ENCODE results near the gene LONP2. TPM values are rescaled to one million over a fixed set of nuclear protein-coding genes. Genes with fewer than 3 reads are reported as not detected.

LONP2 gene
- total and polyA plus RNA-seq, 9 donors: 30.0 to 101 (median 75.7) TPM

- Histone ChIP-seq H3K27me3 (no peaks in the 10 kb centered on the region), H3K27ac (no peak overlapping the region), H3K4me1 (ENCODE audit: insufficient read depth) (peaks cover 13% of the 10 kb centered on the region), H3K9me3 (no peaks in the 10 kb centered on the region), H3K4me3 (no peak overlapping the region), H3K36me3 (no peaks in the 10 kb centered on the region)
- DNase-seq: no peak
- WGBS, 3 donors: 91 to 95% (median 93%) methylated on average over 12 of the region's 12 CpGs
- intact Hi-C loops (cut with DNase I): loop anchor here in 1 of 4 donors (10.0 kb wide), 1 partner anchor 173 kb away; no protein-coding TSS in a partner anchor
- TF ChIP-seq EP300 (IDR thresholded peaks at IDR 0.05) (no peak), CTCF (IDR thresholded peaks at IDR 0.05) (no peak), POLR2A (IDR thresholded peaks at IDR 0.05) (no peak)
Observed at GRCh38 chr16:48361540-48362144, 117.5 kb downstream of the LONP2 start.

GRCh38 chr16:48365025-48365600 is 121.0 kb downstream of the LONP2 start:
- Histone ChIP-seq H3K27ac (peak overlapping the region; percentile 6 to 46), H3K4me3 (peak overlapping the region; percentile 51), H3K4me1 (ENCODE audit: insufficient read depth) (peaks cover 17% of the 10 kb centered on the region), H3K9me3 (no peaks in the 10 kb centered on the region), H3K27me3 (no peaks in the 10 kb centered on the region), H3K36me3 (no peaks in the 10 kb centered on the region)
- TF ChIP-seq CTCF (IDR thresholded peaks at IDR 0.05) (no peak), POLR2A (IDR thresholded peaks at IDR 0.05) (no peak), EP300 (IDR thresholded peaks at IDR 0.05) (no peak)
- WGBS, 3 donors: 47 to 60% (median 60%) methylated on average over 15 of the region's 15 CpGs
- no peak for DNase-seq
- intact Hi-C loops (cut with DNase I): loop anchor here in 1 of 4 donors (10.0 kb wide), 1 partner anchor 170 kb away; no protein-coding TSS in a partner anchor

- peaks cover 17% of the 10 kb centered on the region for H3K4me1 ChIP-seq (ENCODE audit: insufficient read depth)
- intact Hi-C loops (cut with DNase I): loop anchor here in 1 of 4 donors (10.0 kb wide), 1 partner anchor 169 kb away; no protein-coding TSS in a partner anchor
- H3K4me3 ChIP-seq: peak overlapping the region; percentile 51
- H3K27me3 ChIP-seq: no peaks in the 10 kb centered on the region
- H3K36me3 ChIP-seq: no peaks in the 10 kb centered on the region
- no peaks in the 10 kb centered on the region for H3K9me3 ChIP-seq
- WGBS, 3 donors: 2 to 4% (median 3%) methylated on average over 33 of the region's 33 CpGs
- peak overlapping the region; percentile 6 to 46 for H3K27ac ChIP-seq
- peak; percentile 80 to 89 (median 85) for DNase-seq
- no peak for TF ChIP-seq EP300 (IDR thresholded peaks at IDR 0.05)
- no peak for TF ChIP-seq CTCF (IDR thresholded peaks at IDR 0.05)
- peak; percentile 32 for TF ChIP-seq POLR2A (IDR thresholded peaks at IDR 0.05)
Observed at GRCh38 chr16:48365601-48366164, 121.6 kb downstream of the LONP2 start.

GRCh38 chr16:48366165-48367093 is 122.3 kb downstream of the LONP2 start:
- H3K4me1 ChIP-seq (ENCODE audit: insufficient read depth): peaks cover 17% of the 10 kb centered on the region
- WGBS, 3 donors: 16 to 20% (median 17%) methylated on average over 21 of the region's 21 CpGs
- peak in 1 of 5 donors; percentile 56 for DNase-seq

More at GRCh38 chr16:48366165-48367093, 122.3 kb downstream of the LONP2 start:
- peak overlapping the region; percentile 51 for H3K4me3 ChIP-seq
- no peaks in the 10 kb centered on the region for H3K36me3 ChIP-seq
- intact Hi-C loops (cut with DNase I): loop anchor here in 1 of 4 donors (10.0 kb wide), 1 partner anchor 168 kb away; no protein-coding TSS in a partner anchor
- H3K27ac ChIP-seq: peak overlapping the region; percentile 6 to 46
- no peaks in the 10 kb centered on the region for H3K9me3 ChIP-seq
- H3K27me3 ChIP-seq: no peaks in the 10 kb centered on the region
- no peak for TF ChIP-seq EP300 (IDR thresholded peaks at IDR 0.05)
- no peak for TF ChIP-seq CTCF (IDR thresholded peaks at IDR 0.05)
- no peak for TF ChIP-seq POLR2A (IDR thresholded peaks at IDR 0.05)
